ENCODE measurements around the gene ZNF879.

Gene ZNF879

DNA sequence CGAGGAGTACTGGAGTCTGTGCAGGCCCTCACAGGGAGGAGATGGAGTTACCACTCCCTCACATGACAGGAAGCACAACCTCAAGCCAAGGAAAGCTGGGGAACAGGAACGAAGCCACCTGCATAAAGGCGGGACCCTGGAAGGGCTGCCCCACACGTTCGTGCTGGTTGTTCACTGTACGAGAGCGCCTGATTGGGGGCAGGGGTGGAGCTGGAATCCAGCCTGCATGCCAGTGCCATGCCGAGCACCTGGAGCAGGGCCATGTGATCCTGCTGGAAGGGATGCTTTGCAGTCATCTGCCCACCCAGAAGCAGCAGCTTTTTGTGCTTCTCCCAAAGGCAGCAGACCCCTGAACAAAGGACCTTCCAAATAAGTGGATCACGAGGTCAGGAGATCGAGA, 39.9 kb upstream of the ZNF879 start:
- TF ChIP-seq, protein P1, sequence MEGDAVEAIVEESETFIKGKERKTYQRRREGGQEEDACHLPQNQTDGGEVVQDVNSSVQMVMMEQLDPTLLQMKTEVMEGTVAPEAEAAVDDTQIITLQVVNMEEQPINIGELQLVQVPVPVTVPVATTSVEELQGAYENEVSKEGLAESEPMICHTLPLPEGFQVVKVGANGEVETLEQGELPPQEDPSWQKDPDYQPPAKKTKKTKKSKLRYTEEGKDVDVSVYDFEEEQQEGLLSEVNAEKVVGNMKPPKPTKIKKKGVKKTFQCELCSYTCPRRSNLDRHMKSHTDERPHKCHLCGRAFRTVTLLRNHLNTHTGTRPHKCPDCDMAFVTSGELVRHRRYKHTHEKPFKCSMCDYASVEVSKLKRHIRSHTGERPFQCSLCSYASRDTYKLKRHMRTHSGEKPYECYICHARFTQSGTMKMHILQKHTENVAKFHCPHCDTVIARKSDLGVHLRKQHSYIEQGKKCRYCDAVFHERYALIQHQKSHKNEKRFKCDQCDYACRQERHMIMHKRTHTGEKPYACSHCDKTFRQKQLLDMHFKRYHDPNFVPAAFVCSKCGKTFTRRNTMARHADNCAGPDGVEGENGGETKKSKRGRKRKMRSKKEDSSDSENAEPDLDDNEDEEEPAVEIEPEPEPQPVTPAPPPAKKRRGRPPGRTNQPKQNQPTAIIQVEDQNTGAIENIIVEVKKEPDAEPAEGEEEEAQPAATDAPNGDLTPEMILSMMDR (IDR thresholded peaks at IDR 0.05; ENCODE audit: low read length), result no peak
- no peak for TF ChIP-seq EZH2 (IDR thresholded peaks at IDR 0.05; ENCODE audit: borderline replicate concordance, low read length)
- H3K9me3 ChIP-seq (ENCODE audit: low read length), result no peaks in the 10 kb centered on the region
- H3K27me3 ChIP-seq (ENCODE audit: insufficient read depth, low read length), result no peaks in the 10 kb centered on the region
- H3K4me2 ChIP-seq (ENCODE audit: low read length), result no peak overlapping the region
- no peaks in the 10 kb centered on the region for H3K9me2 ChIP-seq (ENCODE audit: low read depth, low read length)
- no peaks in the 10 kb centered on the region for H3K4me1 ChIP-seq (ENCODE audit: insufficient read depth, low read length, severe bottlenecking)
- no peak overlapping the region for H3K4me3 ChIP-seq (ENCODE audit: low read depth, low read length, poor library complexity, severe bottlenecking)
- no peaks in the 10 kb centered on the region for H3K36me3 ChIP-seq (ENCODE audit: insufficient read depth, low read length)
- H3K79me2 ChIP-seq (ENCODE audit: insufficient read depth, low read length), result no peaks in the 10 kb centered on the region
- H2AFZ ChIP-seq (ENCODE audit: low read length), result no peak overlapping the region
- H3F3A ChIP-seq (ENCODE audit: insufficient read depth, low read length), result no peaks in the 10 kb centered on the region
- H4K20me1 ChIP-seq (ENCODE audit: insufficient read depth, low read length), result no peaks in the 10 kb centered on the region
- H3K27ac ChIP-seq (ENCODE audit: low read depth, low read length, poor library complexity, severe bottlenecking), result no peak overlapping the region
- no peak overlapping the region for H3K9ac ChIP-seq (ENCODE audit: low read length)

DNA sequence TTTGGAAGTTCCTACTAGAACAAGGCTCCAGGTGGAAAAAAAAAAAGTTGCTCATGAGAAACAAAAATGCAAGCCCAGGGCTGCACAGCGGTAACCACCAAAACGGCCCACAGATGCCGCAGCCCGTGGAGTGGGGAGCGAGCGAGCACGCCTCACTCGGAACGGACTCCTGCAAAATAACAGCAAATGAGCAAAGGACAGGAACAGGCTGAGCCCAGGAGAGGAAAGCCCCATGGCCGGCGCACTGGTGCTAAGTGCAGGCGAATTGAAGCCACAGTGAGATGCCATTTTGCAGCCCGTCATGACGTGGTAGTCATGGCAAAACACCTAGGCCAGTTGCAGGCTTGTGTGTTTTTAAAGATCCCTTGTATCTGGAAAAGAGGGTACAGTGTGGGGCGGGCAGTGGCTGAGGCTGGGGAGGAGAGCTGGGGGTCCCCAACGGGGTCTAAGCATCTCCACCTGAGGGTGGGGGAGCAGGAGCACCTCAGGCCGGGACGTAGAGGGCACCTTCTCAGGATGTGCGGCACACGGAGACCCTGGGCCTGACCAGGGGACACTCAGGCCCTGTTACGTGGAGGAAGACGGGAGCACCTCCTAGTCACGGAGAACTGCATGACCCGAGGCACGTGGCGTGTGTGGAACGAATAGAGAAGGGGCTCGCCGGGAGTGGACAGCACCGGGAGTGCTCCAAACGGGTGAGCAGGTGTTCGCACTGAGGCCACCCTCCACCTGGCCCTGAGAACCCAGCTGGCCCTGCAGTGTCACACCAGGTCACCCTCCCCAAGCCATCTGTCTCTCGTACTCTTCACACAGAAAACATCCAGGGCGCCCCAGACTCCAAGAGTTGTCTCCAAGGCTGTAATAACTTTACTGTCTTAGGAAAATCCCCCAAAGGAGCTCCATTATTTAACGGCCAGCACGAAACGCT, 39.2 kb upstream of the ZNF879 start:
- Histone ChIP-seq H3K9me3 (ENCODE audit: low read length) (no peaks in the 10 kb centered on the region), H3K27me3 (ENCODE audit: insufficient read depth, low read length) (no peaks in the 10 kb centered on the region), H3F3A (ENCODE audit: insufficient read depth, low read length) (no peaks in the 10 kb centered on the region), H3K4me2 (ENCODE audit: low read length) (no peak overlapping the region), H3K4me3 (ENCODE audit: low read depth, low read length, poor library complexity, severe bottlenecking) (no peak overlapping the region), H3K79me2 (ENCODE audit: insufficient read depth, low read length) (no peaks in the 10 kb centered on the region), H2AFZ (ENCODE audit: low read length) (no peak overlapping the region), H3K36me3 (ENCODE audit: insufficient read depth, low read length) (no peaks in the 10 kb centered on the region), H3K9ac (ENCODE audit: low read length) (no peak overlapping the region), H3K4me1 (ENCODE audit: insufficient read depth, low read length, severe bottlenecking) (no peaks in the 10 kb centered on the region), H3K27ac (ENCODE audit: low read depth, low read length, poor library complexity, severe bottlenecking) (no peak overlapping the region), H3K9me2 (ENCODE audit: low read depth, low read length) (no peaks in the 10 kb centered on the region), H4K20me1 (ENCODE audit: insufficient read depth, low read length) (no peaks in the 10 kb centered on the region)
- TF ChIP-seq, protein P1 (IDR thresholded peaks at IDR 0.05; ENCODE audit: low read length), result no peak
- no peak for TF ChIP-seq EZH2 (IDR thresholded peaks at IDR 0.05; ENCODE audit: borderline replicate concordance, low read length)

DNA sequence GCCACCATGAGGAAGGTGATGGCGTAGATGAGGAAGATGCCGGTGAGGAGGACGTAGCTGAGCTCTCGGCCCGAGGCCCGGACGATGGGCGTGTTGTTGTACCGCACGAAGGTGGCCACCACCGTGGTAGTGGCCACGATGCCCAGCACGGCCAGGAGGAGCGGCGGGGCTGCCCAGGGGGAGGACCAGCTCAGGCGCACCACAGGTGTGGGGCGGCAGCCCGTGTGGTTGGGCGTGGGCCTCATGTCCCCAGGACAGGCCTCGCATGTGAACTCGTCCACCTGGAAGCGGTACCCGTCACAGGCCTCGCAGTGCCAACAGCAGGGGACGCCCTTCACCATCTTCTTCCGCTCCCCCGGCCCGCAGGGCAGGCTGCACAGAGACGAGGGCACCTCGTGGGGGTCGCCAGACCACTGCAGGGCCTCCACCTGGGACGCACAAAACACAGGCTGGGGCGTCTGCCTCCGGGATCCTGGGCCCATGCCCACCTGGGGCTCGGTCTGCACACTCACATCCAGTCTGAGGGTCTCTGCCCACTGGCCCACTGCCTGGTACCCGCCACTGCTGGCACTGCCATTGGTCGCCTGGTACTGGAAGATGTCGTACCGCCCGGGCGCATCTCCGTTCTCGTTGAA, 37.2 kb upstream of the ZNF879 start:
- Histone ChIP-seq H3K27ac (ENCODE audit: low read depth, low read length, poor library complexity, severe bottlenecking) (no peak overlapping the region), H3K4me3 (ENCODE audit: low read depth, low read length, poor library complexity, severe bottlenecking) (no peak overlapping the region), H3K79me2 (ENCODE audit: insufficient read depth, low read length) (no peaks in the 10 kb centered on the region), H3K4me1 (ENCODE audit: insufficient read depth, low read length, severe bottlenecking) (no peaks in the 10 kb centered on the region), H3F3A (ENCODE audit: insufficient read depth, low read length) (no peaks in the 10 kb centered on the region), H3K9me3 (ENCODE audit: low read length) (no peaks in the 10 kb centered on the region), H3K9ac (ENCODE audit: low read length) (no peak overlapping the region), H3K36me3 (ENCODE audit: insufficient read depth, low read length) (no peaks in the 10 kb centered on the region), H4K20me1 (ENCODE audit: insufficient read depth, low read length) (no peaks in the 10 kb centered on the region), H2AFZ (ENCODE audit: low read length) (no peak overlapping the region), H3K4me2 (ENCODE audit: low read length) (no peak overlapping the region), H3K9me2 (ENCODE audit: low read depth, low read length) (no peaks in the 10 kb centered on the region), H3K27me3 (ENCODE audit: insufficient read depth, low read length) (no peaks in the 10 kb centered on the region)
- TF ChIP-seq EZH2 (IDR thresholded peaks at IDR 0.05; ENCODE audit: borderline replicate concordance, low read length), result no peak
